ENCODE results near the gene NEK11. TPM values are rescaled to one million over a fixed set of nuclear protein-coding genes. Genes with fewer than 3 reads are reported as not detected.

The NEK11 gene
- total RNA-seq = 10 to 100 TPM in 1 of 4 donors, 1 to 10 TPM in 3; 4.7 to 11.2 (median 7.0) TPM

GRCh38 chr3:131026321-131027151, at the start of gene NEK11, which contains the start of gene ASTE1:
TSS of gene NEK11 (plus strand) at chr3:131026877. CDS start at chr3:131029709, 2,832 bp downstream.
TSS of gene ASTE1 (minus strand) at chr3:131026825. CDS start at chr3:131025306, 1,519 bp downstream.
- no peak for TF ChIP-seq CTCF (IDR thresholded peaks at IDR 0.05; ENCODE audit: low read depth)

- TF ChIP-seq CTCF (IDR thresholded peaks at IDR 0.05; ENCODE audit: low read depth) = no peak
Observed at GRCh38 chr3:130979117-130979516, 47.6 kb upstream of the NEK11 start.

GRCh38 chr3:130981469-130981868, 45.2 kb upstream of the NEK11 start:
- no peak for TF ChIP-seq CTCF (IDR thresholded peaks at IDR 0.05; ENCODE audit: low read depth)

GRCh38 chr3:130990282-130990681, 36.4 kb upstream of the NEK11 start:
- TF ChIP-seq CTCF (IDR thresholded peaks at IDR 0.05; ENCODE audit: low read depth) = no peak

GRCh38 chr3:130991126-130991525, 35.6 kb upstream of the NEK11 start:
- no peak for TF ChIP-seq CTCF (IDR thresholded peaks at IDR 0.05; ENCODE audit: low read depth)

GRCh38 chr3:130992344-130992743, 34.3 kb upstream of the NEK11 start:
- TF ChIP-seq CTCF (IDR thresholded peaks at IDR 0.05; ENCODE audit: low read depth) = no peak

- TF ChIP-seq CTCF (IDR thresholded peaks at IDR 0.05; ENCODE audit: low read depth) = no peak
Observed at GRCh38 chr3:130997289-130997688, 29.4 kb upstream of the NEK11 start.

Measured in subcutaneous adipose tissue (tissue), 4 donors.